HG03095 (cell line): ENCODE measurements around the gene COMTD1.
A peak's percentile ranks its signal among the peaks of the same experiment; 100 is the strongest.
"Not testable (repeated sequence)": the region's sequence is repeated elsewhere in the genome, so short reads cannot be mapped to it uniquely, and the experiment has no call there.

ENCODE experiments used
- ATAC-seq: cut with Tn5 transposase; IDR thresholded peaks from one replicate; pipeline ENCODE4 v1.9.1; 2021; ENCODE audit warnings: moderate library complexity; ENCODE audit not compliant: unreplicated experiment

The COMTD1 gene

DNA sequence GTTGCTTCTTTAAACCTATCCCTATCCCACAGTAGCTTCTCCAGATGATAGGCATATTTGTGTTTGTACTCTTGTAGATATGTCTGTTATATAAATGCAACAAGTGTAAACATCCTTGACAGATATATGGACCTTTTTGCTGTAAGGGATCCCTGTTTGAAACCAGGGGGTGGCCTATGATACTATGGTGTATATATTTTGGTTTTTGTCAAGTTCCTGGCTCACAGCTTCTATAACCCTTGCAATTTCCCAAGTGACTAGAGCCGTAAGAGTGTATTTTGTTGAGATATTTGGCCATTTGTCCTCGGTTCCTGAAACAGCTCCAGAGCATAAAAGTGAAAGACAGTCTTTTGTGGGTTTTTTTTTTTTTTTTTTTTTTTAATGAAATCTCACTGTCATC is 9.7 kb downstream of the COMTD1 start:
- ATAC-seq: no peak

- ATAC-seq: no peak
Measured at GRCh38 chr10:75223507-75223906, 12.2 kb downstream of the COMTD1 start.

DNA sequence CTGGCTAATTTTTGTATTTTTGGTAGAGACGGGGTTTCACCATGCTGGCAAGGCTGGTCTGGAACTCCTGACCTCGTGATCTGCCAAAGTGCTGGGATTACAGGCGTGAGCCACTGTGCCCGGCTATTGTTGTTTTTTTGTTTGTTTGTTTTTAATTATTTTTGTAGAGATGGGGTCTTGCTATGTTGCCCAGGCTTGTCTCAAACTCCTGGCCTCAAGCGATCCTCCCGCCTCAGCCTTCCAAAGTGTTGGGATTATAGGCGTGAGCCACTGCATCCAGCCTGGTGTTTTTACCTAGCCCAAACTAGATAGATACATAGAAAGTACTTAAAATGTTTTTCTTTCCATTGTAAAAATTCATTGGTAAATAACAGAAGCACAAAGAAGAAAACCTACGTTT is 14.3 kb downstream of the COMTD1 start:
- ATAC-seq: not testable (repeated sequence)

DNA sequence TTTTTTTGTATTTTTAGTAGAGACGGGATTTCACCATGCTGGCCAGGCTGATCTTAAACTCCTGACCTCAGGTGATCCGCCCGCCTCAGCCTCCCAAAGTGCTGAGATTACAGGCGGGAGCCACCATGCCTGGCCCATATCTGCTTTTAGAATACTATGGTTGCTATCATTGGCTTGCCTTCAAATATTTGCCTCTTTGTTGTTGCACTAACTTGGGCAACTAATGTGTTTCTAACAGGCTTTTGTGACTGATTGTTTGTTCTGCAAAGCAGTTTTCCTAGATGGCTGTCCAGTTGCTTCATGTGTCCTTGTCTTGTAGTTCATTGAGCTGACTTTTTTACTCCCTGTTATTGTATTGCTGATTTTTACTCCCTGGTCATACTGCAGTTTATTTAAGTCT is 15.5 kb downstream of the COMTD1 start:
- ATAC-seq: no peak

- no peak for ATAC-seq
Measured at GRCh38 chr10:75212343-75212742, 23.4 kb downstream of the COMTD1 start.

DNA sequence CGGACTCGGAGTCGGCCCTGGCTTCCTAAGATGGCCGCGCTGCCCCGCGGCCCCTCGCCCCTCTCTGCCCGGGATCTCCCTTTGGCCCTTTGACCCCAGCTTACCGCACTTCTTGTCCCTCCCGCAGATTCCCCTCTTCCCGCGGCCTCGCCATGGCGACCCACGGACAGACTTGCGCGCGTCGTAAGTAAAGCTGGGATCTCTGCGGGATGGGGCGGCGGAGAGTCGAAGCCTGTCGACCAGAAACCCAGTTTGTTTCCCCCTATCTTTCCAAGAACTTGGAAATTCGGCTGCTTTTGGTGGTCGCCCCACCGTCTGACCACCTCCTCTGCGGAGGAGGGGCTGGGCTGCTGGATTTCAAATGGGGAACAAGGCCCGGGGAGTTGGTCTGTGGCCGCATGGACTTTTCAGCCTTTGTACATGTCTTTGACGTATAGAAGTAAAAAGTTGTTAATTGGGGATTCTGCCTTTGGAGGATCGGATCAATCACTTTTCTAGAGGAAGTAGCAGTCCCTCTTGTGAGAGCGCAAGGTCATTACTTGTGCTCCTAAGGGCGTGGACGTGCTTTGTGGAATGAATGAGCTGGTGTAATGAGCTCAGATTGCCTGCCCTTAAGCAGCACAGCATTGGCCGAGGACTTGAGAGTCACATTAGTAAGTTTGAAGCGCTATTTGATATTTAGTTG is 24.6 kb downstream of the COMTD1 start:
- ATAC-seq: no peak

DNA sequence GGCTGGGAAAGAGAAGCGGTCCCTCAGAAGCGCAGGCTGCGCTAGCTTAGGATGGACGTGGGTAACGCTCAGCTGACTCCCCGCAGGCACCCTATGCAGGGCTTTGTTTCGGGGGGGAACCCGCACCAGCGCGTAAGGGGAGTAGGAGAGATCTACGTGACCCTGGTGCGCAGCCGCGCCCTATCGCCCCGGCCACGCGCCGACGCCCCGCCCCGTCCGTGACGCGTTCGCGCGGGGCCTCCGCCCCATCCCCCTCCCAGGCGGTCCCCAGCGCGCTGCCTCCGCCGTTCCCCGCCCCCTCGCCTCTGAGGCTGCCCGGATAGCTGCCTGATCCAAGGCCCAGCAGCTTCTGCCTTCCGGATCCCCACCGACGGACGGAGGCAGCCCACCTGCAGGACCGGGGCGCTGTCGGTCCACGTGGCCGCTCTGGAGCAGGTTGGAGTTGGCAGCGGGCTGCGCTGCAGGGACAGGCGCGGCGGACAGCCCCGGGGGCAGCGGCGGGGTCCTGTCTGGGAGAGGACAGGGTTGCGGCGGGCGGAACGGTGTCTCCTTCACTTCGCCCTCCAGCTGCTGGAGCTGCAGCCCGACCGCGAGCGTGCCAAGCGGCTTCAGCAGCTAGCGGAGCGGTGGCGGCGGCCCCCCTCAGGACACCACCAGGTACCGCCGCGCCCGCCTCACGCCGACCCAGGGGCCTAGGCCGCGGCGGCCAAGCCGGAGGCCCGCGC is 25.3 kb downstream of the COMTD1 start, which contains the start of gene VDAC2:
Gene VDAC2 (plus strand): TSS at position 515 of the 725 bp plus-strand sequence. CDS start 363 bp downstream, outside the sequence.
- ATAC-seq: peak; percentile 81

- ATAC-seq: peak; percentile 57
Measured at GRCh38 chr10:75209921-75210281, 25.9 kb downstream of the COMTD1 start.

- ATAC-seq: no peak
Measured at GRCh38 chr10:75209086-75209920, 26.5 kb downstream of the COMTD1 start.

GRCh38 chr10:75208181-75208580 is 27.6 kb downstream of the COMTD1 start:
- ATAC-seq: no peak

DNA sequence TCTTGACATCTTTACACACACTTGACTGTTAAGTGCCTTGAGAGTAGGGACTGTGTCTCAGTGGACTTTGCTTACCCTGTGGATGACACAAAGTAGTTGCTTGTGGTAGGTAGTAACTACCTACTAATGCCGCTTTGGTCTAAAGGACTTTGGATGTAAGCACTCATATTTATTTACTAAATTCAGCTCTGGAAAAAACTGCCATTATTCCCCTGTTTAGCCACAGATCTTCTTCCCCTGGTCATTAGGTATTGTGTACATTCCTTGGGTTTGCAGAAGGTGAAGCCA is 28.0 kb downstream of the COMTD1 start:
- no peak for ATAC-seq

- ATAC-seq: no peak
Measured at GRCh38 chr10:75207079-75207856, 28.5 kb downstream of the COMTD1 start.

DNA sequence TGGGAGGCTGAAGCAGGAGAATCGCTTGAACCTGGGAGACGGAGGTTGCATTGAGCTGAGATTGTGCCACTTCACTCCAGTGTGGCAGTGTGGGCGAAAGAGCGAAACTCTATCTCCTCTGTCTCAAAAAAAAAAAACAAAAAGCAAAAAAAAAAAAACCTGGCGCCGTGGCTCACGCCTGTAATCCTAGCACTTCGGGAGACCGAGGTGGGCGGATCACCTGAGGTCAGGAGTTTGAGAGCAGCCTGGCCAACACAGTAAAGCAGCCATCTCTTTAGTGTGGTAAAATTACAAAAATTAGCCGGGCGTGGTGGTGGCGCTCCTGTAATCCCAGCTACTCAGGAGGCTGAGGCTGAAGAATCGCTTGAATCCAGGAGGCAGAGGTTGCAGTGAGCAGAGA is 29.1 kb downstream of the COMTD1 start:
- not testable (repeated sequence) for ATAC-seq

DNA sequence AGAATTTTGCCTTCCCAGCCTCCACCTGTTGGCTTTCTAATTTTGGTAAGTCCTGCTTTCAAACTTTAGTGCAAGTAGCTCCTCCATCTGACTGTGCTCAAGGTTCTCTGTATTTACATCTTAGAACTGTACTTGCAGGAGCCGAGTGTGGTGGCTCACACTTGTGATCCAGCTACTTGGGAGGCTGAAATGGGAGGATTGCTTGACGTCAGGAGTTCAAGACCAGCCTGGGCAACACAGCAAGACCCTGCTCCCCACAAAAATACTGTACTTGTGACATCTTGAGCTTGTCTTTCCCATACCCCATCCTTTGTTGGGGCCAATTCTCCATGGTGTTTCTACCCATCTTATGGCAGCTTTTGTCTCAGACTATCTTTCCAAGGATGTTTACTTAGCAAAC is 29.8 kb downstream of the COMTD1 start:
- no peak for ATAC-seq

DNA sequence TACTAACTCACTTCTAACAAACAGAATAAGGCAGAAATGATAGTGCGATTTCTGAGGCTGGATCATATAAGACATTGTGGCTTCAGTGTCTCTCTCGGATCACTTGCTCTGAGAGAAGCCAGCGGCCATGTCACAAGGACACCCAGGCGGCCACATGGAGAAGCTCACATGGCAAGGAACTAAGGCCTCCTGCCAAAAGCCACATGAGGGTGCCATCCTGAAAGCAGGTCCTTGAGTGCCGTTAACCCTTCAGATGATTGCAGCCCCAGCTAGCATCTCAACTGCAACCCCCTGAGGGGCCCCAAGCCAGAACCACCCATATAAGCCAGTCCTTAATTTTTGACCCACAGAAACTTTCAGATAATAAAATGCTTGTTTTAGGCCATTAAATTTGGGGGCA is 32.0 kb downstream of the COMTD1 start:
- no peak for ATAC-seq

DNA sequence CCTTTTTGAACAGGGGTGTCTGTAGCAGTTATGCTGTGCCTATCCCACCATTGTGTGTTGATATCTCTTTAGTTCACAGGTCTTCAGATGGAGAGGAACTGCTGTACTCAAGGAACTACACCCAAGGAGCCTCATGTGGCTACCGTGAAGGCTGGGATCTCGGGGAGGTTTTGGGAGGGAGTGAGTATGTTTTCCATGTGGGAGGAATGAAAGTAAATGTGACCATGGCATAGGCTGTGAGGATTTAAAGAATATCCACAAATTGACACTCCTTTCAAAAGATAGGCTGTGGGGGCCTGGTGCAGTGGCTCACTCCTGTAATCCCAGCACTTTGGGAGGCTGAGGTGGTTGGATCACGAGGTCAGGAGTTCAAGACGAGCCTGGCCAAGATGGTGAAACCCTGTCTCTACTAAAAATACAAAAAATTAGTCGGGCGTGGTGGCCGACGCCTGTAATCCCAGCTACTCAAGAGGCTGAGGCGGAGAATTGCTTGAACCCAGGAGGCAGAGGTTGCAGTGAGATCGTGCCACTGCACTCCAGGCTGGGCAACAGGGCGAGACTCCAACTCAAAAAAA is 32.6 kb downstream of the COMTD1 start:
- ATAC-seq: not testable (repeated sequence)

DNA sequence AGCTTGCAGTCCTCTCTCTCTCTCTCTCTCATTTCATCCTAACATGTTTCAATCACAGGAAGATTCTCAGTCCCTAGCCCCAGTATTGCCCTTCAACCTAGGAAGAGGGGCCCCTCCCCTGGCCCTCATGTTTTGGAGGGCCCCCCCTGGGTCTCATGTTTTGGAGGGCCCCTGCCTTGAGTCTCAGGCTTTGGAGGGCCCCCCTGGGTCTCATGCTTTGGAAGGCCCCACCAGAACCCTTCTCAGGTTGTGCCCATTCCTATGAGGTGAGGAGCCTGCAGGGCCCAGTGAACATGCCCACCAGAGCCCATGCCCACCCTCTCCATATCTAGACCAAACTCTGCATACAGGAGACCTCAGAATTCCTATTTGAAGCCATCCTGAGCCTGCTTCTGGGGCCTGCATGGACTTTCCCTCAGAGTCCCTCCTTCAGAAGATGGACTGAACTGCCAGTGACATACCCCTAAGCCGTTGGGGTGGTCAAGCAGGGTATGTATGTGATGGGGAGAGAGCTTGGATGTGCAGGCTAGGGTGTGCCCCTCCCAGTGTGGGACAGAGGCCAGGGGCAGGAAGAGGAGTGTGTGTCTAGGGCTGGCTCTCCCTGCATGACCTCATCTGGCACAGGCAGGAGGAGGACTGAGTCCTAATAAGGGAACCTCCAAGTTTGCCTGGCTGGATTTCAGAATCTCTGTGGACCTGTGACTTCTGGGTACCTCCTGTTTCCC is 33.3 kb downstream of the COMTD1 start:
- ATAC-seq: no peak

- ATAC-seq: no peak
Measured at GRCh38 chr10:75201793-75202307, 33.9 kb downstream of the COMTD1 start.

DNA sequence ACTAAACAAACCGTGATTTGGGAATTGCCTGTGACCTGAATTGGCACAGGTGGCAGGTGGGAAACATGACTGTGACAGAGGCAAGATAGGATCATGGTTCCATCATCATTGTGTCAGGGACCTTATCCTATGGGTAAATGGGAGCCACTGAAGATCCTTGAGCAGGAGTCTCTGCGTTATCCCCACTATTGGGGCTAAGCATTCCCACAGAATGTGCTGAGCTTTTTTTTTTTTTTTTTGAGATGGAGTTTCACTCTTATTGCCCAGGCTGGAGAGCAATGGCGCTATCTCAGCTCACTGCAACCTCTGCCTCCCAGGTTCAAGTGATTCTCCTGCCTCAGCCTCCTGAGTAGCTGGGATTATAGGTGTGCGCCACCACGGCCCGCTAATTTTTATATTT is 35.8 kb downstream of the COMTD1 start:
- ATAC-seq: not testable (repeated sequence)

DNA sequence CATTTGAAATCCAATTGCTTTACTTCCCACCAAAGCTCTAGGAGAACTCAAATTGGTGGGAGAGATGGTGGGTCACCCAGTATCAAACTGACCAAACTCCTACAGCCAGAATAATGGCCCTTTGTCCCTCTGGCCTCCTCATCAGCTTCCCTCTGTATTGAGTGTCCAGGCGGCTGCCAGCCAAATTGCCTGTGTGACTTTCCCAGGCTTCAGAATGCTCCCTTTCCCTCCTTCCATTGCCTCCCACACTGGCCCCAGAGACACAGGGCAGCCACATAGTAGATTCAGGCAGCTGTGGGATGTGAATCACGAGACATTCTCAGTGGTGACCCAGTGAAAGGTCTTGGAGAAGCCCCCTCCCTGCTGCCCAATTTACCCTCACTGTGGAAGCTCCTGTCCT is 37.9 kb downstream of the COMTD1 start:
- no peak for ATAC-seq
